GM18519 (cell line): ENCODE data around the gene TLX2.
"Not testable (repeated sequence)": the region's sequence is repeated elsewhere in the genome, so short reads cannot be mapped to it uniquely, and the experiment has no call there.

Source experiments
- ATAC-seq: cut with Tn5 transposase; IDR thresholded peaks from one replicate; pipeline ENCODE4 v1.9.1; 2021; ENCODE audit warnings: mild to moderate bottlenecking, moderate library complexity; ENCODE audit not compliant: unreplicated experiment, low FRiP score

TLX2 gene

DNA sequence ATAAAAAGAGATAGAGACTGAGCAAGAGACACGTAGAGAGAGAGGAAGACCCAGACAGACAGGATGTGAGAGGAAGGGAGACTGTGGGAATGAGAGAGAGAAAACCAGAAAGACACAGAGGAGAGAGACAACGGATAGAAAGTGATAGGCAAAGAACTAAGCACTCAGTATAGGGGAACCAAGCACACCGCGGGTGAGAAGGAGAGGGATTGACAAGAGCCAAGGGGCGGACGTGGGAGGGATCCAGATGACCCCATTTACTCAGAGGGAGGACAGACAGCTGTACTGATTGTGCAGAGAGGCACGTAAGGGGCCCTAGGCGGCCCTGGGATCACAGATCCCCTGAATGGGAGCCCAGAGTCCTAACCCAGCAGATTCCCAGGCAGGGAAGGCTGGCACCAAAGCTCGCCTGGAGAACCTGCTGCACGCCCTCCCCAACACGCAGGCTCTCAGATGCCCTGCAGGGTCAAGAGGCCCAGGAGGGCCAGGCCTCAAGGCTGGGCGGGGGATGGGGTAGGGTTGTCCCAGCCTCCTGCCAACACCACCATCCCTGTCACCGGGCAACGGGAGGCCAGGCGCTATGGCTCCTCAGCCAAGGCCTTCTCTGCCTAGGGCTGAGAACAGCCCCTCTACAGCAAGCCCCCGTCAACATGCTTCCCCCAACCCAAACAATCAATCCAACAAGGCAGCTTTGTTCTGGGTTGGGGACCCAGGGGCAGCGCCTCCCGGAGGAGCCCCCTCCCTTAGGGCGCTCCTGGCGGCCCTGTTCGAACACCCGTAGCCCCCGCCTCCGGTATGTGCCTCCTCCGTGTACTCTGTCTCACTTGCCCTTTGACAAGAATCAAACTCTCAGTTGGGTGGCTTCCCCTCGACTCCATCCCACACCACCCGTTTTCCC, 38.9 kb downstream of the TLX2 start:
- no peak for ATAC-seq

DNA sequence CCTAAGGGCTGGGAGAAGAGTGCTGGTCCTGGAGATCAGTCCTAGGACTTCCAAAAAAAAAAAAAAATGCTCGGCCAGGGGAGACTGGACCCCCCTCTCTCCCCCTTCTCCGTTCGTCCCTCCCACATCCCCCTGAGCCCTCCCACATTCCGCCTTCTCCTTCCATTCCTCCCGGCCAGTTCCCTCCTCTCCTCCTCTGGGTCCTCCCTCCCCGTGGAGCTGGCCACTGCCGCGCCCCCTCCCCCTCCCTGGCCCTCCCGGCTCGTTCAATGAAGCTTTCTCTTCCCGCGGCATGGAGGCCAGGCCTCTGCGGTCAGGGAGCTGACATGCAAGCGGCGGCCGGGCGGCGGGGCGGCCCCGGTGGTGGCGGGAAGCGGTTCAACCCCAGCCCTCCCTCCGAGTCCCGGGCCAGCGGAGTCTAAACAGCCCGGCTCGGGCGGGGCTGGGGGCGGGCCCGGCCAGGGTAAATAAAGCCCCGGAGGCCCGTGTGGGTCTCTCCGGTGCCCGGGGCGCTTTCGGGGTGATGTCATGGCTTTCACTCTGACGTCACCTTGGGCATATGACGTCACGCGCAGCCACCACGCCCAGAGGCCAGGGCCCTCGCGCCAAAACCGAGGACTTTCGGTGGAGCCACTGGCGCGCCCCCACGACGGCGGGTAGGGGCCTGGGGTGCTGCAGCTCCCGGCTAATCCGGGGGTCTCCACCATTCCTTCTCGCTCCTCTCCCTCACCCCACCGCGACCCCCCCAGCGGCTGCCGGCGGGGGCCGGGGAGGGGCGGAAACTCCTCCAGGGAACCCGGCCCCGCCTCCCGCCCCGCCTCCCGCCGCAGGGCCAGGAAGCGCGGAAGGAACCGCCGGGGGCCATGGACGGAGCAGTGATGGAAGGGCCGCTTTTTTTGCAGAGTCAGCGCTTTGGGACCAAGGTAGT, 39.9 kb downstream of the TLX2 start, which contains the start of the genes DOK1 and LOXL3:
Gene DOK1, plus strand, starts transcription at position 829 of the 928 bp plus-strand sequence. Its CDS starts 35 bp downstream, at position 864.
Gene LOXL3, minus strand, starts transcription at position 51 of the 928 bp plus-strand sequence. CDS start 1,308 bp downstream, outside the sequence.
- no peak for ATAC-seq

DNA sequence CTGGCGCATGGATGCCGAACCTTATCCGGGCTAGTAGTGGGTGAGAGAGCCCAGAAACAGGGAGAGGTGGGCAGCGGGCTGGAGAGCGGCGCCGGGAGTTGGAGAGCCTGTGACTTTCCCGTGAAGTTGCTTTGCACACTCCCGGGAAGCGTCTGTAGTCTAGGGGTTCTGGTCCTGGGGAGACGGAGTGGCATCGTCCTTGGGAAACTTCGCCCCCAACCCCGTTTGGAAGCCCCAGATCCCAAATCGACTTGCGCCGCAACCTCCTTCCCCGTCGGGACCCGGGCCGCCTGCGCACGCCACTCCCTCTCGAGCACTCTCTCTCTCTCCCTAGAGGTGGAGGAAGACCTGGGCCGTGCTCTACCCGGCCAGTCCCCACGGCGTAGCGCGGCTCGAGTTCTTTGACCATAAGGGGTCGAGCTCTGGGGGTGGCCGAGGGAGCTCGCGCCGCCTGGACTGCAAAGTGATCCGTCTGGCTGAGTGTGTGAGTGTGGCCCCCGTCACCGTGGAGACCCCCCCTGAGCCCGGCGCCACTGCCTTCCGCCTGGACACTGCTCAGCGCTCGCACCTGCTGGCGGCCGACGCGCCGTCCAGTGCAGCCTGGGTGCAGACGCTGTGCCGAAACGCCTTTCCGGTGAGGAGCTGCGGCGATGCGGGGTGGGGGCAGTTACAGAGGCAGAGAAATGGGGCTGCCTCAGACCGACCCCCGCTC, 40.7 kb downstream of the TLX2 start:
- no peak for ATAC-seq

DNA sequence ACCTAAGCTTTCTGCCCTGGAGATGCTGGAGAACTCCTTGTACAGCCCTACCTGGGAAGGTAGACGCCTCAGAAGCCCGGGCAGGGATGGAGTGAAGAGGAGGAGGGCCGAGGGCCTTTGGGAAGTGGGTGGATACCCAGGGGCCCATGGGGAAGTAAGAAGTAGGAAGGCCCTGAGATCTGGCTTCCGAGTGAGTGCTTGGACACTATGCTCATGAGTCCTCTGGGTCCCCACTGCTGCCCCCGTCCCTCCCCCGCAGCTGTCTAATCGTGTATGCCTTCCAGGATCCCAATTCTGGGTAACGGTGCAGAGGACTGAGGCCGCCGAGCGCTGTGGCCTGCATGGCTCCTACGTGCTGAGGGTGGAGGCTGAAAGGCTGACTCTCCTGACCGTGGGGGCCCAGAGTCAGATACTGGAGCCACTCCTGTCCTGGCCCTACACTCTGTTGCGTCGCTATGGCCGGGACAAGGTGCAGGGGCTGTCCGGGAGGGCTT, 41.4 kb downstream of the TLX2 start:
- no peak for ATAC-seq

DNA sequence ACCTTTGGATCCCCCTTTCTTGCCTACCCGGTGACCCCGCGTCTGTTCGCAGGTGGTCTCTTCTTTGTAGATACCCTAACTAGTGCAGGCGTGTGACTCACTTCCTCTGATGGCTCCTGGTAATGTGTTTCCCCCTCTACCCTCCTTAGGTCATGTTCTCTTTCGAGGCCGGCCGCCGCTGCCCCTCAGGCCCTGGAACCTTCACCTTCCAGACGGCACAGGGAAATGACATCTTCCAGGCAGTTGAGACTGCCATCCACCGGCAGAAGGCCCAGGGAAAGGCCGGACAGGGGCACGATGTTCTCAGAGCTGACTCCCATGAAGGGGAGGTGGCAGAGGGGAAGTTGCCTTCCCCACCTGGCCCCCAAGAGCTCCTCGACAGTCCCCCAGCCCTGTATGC, 41.9 kb downstream of the TLX2 start:
- ATAC-seq, result no peak

DNA sequence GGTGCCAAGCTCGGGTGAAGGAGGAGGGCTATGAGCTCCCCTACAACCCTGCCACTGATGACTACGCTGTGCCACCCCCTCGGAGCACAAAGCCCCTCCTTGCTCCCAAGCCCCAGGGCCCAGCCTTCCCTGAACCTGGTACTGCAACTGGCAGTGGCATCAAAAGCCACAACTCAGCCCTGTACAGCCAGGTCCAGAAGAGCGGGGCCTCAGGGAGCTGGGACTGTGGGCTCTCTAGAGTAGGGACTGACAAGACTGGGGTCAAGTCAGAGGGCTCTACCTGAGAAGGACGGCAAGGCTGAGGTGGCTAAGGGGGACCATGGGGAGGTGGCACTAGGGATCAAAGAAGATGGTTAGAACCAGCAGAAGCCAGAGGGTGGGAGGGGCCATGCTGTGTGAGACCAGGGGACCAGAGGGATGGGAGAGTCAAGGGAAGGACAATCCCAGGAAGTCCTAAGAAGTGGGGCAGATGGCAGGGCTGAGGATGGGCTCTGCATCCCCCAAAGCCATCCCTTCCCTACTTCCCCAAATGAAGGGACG, 42.7 kb downstream of the TLX2 start:
- ATAC-seq, result no peak

DNA sequence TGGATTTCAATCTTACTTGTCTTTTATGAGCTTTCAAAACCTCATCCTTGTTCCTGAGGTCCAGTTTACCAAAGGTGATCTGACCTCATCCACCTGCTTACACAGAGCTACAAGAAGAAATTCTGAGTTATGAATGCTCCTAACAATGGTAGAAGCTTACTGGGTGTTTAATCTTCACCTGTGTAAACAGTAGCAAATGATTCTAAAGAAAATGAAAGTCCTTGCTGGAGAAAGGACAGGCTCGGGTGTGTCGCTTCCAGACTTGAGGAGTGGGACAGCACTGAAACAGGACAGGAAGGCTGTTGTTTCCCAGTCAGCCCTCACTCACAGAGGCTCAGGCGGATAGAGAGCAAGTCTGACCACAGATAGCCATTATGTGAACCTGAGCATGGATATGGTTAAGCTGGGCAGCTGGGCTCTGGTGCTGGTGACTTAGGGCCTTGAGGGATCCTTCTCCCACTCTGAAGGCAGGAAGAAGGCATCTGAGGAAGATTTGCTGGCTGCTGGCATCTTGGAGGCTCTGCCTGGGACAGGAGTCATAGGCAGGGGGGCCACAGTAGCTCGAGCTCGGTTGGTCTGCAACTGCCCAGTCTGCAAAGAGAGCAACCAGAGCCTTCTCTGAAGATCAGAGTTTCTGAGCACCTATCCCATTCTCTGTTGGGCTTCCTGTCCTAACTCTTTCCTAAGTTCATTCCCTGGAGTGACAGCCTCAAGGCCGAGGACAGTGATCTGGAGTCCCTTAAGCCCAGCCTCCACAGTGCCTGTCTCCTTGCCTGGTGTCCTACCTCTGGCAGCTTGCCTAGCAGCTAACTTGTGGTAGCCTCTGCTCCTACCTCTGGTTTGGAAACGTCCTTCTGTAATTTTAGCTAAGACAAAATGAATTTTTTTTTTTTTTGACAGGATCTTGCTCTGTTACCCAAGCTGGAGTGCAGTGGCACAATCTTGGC, 44.3 kb downstream of the TLX2 start:
- ATAC-seq, result no peak

DNA sequence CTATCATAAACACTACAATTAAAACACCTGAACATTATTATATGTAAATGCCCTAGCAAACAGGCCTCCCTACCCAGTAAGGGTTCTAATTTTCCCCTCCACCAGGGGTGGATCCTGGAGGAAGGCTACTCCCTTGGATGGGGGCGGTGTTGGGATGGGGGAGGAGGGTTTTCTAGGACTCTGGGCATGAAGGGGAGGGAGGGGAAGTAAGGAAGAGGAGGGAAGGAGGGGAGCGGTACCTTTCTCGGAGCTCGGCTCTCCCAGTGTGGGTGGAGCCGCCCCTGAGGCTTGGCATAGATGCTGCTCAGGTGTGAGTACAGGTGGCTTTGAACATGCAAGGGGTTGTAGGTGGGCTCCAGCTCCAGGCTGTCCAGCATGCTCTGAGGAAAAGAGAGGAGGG, 45.7 kb downstream of the TLX2 start:
- ATAC-seq, result no peak

DNA sequence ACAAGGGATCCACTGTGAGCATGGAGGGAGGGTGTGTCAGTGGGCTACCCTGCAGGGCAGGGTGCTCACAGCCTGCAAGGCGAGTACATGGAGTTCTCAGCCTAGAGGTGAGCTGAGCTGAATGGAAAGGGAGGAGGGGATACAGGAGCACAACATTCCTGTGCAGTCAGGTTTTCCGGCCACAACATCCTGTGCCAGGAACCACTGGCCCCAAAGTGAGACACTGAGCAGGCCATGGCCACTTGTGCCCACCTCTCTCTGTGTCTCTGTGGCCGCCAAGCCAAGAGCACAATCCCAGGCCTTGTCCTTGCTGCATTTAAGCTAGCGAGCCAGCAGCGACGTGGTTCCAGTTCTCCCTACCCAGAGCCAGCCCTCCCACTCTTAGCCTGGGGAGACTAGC, 46.3 kb downstream of the TLX2 start:
- no peak for ATAC-seq

DNA sequence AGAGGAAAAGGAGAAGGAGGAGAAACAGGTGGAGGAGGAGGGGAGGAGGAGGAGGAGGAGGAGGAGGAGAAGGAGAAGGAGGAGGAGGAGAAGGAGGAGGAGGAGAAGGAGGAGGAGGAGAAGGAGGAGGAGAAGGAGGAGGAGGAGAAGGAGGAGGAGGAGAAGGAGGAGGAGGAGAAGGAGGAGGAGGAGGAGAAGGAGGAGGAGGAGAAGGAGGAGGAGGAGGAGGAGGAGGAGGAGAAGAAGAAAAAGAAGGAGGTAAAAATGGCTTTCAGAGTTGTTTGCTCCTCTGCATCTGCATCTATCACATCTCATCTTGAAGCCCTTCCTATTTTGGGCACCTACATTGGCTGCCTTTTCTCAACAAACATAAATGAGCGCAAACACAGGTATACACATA, 46.8 kb downstream of the TLX2 start:
- ATAC-seq, result not testable (repeated sequence)

DNA sequence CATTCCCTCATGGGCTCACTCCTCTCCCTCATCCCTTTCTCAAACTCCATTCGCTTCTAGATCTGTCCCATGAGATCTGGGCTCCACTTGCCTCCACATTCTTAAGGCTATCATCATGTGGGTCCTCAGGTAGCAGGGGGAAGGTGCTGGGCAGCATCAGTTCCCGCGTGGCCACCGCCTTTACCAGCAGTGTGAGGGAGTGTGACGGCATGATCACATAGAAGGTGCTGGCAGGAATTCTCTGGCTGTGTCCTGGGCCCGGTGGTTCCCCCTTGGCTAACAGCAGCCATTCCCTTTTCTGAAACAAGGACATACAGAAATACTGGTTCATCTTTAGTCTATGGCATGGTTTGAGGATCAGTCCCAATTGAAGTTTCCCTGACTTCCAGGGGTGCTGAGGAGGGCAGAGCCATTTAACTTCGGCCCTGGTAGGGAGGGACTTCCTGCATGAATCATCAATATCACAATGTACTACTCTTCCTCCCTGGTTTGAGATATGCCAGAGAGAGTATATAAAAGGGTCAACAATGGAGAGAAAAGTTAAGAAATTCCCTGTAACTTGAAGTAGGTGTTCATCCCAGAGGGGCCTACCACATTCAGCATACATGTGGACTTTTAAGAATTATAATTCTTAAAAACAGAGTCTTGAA, 48.0 kb downstream of the TLX2 start:
- no peak for ATAC-seq

DNA sequence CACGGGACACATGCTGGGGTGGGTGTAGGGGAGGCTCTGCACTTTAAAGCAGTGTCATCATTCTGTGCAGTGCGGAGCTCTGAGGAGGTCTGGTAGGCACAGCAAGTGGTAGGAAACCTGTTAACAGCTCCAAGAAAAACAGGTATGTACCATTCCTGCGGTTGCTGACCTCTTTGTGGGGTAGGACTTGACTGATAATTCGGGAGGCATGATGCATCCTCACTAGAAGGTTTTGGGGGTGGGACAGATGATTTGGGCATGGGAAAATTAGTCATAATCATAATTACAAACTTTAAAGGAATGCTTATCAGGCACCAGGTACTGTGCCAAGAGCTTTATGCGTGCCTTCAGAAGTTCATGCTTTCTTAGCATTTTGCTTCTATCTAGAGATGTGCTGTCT, 50.0 kb downstream of the TLX2 start:
- no peak for ATAC-seq

DNA sequence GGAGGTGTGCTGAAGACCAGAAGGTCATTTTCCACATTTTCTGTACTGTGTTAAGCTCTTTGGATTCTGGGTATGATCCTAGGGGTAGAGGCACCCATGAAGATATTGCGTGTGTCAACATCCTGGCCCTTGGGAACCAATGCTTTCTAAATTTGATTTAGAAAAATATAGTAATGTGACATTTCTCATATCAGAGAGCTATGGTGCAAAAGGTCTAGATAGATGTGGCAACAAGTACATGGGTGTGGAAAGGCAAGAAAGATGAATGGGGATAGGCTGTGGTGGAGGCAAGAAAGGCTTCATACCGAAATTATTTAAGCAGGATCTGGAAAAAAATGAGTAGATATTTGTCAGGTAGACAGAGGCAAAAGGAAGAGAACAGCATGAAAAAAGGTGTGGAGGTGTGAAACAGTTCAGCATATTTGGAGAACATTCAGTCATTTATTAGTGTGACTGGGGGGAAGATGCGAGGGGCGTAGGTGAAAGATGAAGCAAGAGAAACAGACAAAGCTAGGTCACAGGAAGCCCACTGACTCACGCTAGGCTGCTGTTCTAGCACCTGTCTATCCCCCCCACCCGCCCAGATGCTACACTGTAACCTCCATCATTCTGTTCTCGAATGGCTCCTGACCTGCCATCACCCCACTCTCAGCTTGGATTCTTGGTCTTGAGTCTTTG, 52.0 kb downstream of the TLX2 start:
- ATAC-seq, result no peak

DNA sequence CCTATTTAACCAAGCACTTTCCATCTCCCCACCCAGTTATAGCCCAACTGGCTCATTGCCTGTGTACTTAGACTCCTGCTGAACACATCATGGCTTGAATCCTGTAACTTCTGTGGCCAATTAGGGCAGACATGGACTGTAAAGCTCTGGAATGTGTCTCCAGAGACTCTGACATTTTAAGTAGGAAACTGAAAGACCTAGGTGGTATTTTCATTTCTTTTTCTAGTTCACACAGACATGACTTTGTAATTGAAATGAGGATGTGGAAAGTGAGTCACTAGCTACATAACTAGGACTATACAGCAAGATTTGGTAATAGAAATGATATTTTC, 52.5 kb downstream of the TLX2 start:
- no peak for ATAC-seq
